HG03342 (cell line): ENCODE measurements around the gene VSTM4.

Experiments used
- ATAC-seq: cut with Tn5 transposase; IDR thresholded peaks from one replicate; pipeline ENCODE4 v1.9.1; 2021; ENCODE audit warnings: mild to moderate bottlenecking, moderate library complexity; ENCODE audit not compliant: unreplicated experiment

Gene VSTM4, protein sequence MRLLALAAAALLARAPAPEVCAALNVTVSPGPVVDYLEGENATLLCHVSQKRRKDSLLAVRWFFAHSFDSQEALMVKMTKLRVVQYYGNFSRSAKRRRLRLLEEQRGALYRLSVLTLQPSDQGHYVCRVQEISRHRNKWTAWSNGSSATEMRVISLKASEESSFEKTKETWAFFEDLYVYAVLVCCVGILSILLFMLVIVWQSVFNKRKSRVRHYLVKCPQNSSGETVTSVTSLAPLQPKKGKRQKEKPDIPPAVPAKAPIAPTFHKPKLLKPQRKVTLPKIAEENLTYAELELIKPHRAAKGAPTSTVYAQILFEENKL

GRCh38 chr10:49115015-49115795 is at the start of gene VSTM4:
Gene VSTM4, minus strand, starts transcription at chr10:49115522. Its CDS starts 37 bp downstream, at chr10:49115485.
- ATAC-seq, result no peak

GRCh38 chr10:49164559-49165188 is 49.4 kb upstream of the VSTM4 start:
- peak; percentile 86 for ATAC-seq

GRCh38 chr10:49163741-49164140 is 48.4 kb upstream of the VSTM4 start:
- ATAC-seq, result no peak

GRCh38 chr10:49162761-49163310 is 47.5 kb upstream of the VSTM4 start:
- ATAC-seq, result no peak

DNA sequence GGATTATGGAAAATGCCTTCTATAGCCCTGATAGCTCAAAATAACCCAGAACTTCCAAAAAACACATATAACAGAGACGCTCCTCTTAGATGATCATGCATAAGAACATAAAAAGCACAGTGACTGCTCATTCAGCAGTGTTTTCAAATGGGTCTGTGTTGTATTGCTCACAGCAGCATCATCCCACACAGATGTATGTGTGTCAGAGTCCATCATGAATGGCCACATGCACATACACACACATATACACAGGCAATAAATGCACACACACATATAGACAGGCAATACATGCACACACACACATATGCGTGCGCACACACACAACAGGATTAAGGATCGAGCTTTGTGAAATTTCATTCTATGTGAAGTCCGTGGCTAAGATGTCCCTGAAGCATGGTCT is 46.7 kb upstream of the VSTM4 start:
- no peak for ATAC-seq

GRCh38 chr10:49161411-49161997 is 46.2 kb upstream of the VSTM4 start:
- ATAC-seq, result no peak

DNA sequence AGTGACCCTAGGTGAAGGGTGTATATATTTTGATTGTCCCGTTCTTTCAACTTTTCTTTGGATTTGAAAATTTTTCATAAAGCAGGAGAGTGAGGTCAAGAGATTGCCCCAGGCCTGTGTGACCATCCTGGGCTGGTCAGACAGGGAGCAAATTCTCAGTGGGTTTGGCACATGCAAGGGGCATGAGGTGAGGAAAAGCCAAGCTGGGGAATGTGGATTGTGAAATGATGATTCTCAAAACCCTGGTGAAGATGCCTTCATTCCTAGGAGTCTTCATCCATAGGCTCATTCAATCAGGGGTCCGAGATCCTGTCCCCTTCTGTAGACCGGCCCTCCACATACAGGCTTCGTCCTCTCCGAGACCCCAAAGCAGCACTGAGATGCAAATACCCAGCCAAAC is 45.5 kb upstream of the VSTM4 start:
- ATAC-seq, result no peak

DNA sequence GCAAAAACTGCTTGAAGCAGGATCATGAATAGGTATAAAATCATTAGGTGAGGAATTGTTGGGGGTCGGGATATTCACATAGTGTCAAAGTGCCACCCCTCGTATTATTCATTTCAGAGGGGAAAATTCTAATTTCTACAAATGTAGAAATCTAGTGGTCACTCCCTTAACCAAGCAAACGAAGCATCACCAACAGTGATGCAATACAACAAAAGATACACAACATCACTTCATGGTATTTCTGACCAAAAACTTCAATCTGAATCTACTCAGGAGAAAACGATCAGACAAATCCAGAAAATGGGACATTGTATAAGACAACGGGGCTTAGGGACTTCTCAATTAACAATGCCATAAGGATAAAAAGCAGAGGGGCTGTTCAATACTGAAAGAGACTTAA is 44.8 kb upstream of the VSTM4 start:
- ATAC-seq, result no peak

DNA sequence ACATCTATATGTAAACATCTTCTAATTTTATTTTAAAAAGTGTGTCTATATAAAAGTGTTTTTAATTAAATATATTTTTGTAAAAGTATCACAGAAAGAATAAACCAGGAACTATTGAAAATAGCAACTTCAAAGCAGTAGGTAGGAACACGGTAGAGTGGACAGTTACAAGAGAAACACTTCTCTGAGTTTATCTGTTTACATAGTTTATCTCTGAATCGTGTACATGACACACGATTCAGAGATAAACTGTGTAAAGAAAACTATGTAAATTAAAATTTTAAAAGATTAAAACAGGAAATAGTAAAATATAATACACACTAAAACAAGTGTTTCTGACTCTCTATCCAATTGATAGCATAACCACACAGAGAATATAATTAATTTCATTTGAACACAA is 43.6 kb upstream of the VSTM4 start:
- no peak for ATAC-seq

- no peak for ATAC-seq
Measured at GRCh38 chr10:49158404-49158803, 43.1 kb upstream of the VSTM4 start.

- ATAC-seq, result no peak
Measured at GRCh38 chr10:49157229-49157628, 41.9 kb upstream of the VSTM4 start.

DNA sequence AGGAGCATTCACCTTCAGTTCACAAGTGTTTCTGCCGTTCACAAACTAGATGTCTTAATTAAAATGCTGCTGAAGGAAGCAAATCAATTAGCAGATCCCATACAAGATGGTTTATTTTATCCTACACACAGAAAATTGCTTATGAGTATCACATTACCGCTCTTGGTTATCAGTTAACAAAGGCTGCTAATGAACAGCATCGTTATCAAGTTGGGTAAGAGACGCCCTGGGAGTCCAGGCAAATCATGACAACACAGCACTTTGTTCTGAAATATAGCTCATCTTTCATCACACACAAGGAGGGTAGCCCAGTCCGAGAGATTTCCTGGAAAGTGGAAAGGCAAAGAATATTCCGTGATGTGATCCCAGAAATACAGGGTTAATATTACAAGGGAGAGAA is 39.3 kb upstream of the VSTM4 start:
- no peak for ATAC-seq

DNA sequence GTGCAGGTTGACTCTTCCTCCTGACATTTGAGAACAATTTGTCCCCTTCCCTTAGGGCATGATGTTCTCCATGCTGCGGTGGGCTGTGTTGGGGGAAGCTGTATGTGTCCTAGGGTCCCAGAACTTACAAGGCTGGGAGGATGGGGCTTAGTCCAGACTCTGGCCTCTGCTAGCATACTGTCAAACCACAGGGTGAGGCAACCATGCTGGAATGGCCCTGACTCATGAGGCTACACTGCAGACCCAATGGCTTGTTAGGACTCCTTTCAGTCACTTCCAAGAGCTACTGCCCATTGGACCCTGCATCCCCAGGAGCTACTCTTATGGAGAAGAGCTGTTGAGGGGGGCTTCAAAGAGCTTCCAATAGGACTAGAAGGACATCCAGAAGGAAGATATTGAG is 38.6 kb upstream of the VSTM4 start:
- ATAC-seq, result no peak

DNA sequence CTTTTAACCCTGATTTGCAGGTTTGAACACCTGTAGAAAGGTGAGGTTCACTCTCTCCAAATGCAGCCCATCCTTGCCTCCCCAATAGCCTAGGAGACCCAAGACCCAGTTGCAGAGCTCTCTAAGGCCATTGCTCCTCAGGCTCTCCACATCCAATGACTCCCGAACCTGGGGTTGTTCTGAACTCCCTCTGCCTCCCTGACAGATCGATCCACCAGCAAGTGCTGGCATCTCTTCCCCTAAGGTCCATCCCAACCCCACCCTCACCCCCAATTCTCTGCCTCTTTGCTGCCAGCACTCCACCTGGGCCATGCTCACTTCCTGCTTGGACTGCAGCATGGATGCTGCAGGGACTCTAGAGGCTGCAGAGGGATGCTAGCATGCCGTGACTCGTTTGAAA is 37.8 kb upstream of the VSTM4 start:
- no peak for ATAC-seq

DNA sequence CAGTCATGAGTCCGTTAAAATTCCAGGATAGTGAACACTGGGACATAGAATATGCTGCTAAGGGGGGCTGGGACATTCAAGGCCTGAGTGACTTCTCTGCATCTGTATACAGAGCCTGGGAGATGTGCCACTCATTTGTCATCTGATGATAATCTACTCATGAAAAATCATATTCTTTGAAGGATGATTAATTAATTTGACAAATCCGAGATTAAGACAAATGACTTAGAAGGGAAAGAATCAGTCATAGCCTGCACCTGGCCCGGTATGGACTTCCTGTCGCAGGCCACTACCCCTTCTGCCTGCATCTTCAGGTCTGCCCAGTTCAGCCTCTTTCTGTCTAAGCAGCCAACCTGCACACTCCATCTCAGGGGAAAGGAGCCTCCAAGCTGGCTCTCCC is 37.3 kb upstream of the VSTM4 start:
- ATAC-seq, result no peak

- ATAC-seq, result no peak
Measured at GRCh38 chr10:49152037-49152436, 36.7 kb upstream of the VSTM4 start.

- ATAC-seq, result no peak
Measured at GRCh38 chr10:49151481-49151880, 36.2 kb upstream of the VSTM4 start.

DNA sequence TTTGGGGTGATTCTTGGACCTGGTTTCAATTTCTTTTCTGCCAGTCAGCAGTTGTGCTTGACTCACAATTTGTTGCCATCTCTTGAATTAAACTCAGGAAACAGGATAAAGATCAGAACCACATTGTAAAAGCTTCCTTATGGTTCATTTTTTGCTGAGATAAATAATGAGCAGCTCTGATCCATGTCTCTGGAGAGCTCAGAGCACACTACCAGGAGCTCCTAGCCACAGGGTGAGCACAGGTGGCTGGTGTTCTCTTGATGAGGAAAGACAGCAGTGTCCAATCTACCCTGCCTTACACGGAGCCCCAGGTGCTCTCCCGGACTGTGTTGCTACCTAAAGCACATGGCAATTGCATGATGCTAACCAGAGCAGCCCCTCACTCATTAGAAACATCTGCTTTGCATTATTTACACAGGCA is 35.7 kb upstream of the VSTM4 start:
- no peak for ATAC-seq

DNA sequence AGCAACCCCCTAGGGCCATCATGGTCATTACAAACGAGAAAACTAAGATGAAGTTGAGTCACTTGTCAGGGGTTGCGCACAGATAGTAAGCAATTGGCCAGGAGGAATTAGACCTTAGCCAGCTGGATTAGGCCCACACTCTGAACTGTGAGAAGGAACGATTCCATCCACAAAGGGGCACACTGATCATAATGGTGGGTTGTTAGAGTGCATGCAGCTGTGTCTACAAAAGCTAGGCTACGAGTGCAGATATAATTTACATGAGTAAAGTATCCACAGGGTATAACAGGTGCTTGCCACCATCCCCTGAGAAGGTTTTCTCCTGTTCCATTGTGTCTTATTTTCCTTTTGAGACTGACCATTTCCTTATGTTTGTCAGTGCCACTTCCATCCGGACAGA is 35.1 kb upstream of the VSTM4 start:
- no peak for ATAC-seq

- ATAC-seq, result no peak
Measured at GRCh38 chr10:49149881-49150280, 34.6 kb upstream of the VSTM4 start.

DNA sequence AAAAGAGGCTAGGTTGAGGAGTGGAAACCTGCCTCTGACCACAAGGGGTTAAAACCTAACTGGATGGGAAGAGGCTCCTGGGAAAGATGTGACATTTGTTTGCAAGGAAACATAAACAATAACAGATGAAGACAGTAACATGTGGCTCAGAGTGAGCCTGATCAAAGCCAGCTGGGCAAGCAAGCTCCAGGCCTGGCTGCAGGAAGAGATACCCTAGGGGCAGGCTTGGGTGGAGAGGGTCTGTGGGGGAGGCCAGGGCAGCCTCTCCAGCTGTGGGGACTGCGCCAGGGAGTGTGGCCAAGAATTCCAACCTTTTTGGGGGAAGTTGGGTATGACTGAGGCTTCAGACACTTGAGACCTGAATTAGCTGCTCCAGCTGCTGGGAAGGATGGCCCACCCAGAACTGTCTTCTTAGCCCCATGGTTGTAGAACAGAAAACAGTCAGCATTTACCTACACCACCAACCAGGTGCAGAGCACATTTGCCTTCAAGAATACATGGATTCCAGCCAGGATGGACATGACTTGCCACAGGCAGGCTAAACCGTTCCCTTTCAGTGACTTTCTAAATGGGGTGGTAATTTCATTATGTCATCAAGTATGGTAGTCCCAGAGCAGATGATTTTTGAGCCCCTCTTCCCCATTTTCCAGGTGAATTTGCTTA is 28.9 kb upstream of the VSTM4 start:
- no peak for ATAC-seq
